HTERT RPE-1 (cell line): Measurements from ENCODE around the gene CEP41.
"Not testable (repeated sequence)": the region's sequence is repeated elsewhere in the genome, so short reads cannot be mapped to it uniquely, and the experiment has no call there.

ENCODE experiments used
- in situ Hi-C: fragments of 300-500 bp; cut with MboI; formaldehyde crosslinking; loops from 4 replicates; pipeline ENCODE4 v1.14.3; 2020; ENCODE audit warnings: low sequenced_read_pairs

CEP41 gene

DNA sequence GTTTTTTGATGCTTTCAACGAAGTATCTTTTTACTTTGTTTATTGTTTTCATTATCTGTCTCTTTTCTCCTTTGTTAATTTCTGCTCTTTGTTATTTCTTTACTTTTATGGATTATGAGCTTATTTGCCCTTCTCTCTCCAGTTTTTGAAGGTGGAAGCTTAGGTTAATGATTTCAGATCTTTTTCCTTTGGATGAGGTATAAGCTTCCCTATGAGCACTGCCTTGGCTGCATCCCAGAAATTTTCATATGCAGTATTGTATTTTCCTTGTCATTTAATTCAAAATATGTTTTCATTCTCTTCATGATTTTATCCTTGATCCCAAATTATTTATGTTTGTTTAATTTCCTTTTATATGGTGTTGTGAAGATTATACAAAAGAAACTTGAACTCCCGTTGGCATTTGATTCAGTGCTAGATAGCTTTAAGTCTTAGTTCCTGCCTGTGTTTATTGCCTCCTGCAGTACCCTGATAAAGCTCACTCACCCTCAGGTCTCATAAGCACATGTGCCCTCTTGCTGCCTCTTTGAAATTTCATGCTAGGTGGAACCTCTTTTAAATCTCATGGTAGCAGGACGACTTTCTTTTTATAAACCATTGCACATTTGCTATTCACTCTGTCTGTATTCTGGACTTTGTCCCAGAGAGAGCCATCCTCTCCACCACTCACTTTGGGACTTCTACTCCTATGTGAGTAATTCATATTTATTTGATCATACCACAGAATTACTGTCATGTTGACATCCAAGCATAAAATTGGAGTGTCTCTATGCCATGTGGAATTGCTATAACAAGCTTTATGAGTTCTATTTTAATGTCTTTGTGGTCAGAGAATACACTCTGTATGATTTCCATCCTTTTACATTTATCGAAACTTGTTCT is 23.0 kb upstream of the CEP41 start:
- in situ Hi-C loops = no loop called here

DNA sequence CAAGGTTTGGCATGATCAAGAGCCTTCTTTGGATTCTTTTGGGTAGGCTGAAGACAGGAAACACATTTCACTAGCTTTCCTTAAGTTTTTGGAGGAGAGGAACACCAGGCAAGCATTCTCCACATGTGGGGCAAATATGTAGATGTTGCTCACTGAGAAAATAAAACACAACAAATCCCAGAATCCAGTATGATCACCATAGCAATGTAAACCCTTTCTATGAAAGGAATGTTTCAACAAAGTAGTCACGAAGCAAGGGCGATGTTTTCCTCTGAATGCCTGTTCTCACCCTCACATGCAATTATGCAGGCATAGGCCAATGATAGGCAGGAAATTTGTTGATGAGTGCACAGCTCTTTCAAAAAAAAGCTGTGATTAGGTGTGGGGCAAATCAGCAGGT is 20.5 kb upstream of the CEP41 start:
- in situ Hi-C loops = no loop called here

DNA sequence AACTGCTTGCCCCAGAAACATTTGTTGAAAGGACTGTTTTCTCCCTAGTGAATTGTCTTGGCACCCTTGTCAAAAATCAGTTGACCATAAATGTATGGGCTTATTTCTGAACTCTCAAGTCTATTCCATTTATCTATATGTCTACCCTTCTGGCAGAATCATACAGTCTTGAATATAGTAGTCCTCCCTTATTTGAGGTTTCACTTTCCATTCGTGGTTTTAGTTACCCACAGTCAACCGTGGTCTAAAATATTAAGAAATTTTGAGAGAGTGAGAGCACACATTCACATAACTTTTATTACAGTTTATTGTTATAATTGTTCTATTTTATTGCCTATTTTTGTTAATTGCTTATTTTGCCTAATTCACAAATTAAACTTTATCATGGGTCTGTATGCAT is 17.4 kb upstream of the CEP41 start:
- in situ Hi-C loops = no loop called here

DNA sequence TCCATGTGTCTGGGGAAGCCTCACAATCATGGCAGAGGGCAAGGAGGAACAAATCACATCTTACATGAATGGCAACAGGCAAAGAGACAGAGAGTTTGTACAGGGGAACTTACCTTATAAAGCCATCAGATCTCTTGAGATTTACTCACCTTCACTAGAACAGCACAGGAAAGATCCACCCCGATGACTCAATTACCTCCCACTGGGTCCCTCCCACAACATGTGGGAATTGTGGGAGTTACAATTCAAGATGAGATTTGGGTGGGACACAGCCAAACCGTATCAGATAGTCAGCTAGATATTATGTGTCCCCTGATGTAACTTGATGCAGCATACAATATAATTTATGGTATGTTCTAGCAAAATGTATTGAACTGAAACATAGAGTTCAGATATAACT is 14.1 kb upstream of the CEP41 start:
- in situ Hi-C loops = no loop called here

DNA sequence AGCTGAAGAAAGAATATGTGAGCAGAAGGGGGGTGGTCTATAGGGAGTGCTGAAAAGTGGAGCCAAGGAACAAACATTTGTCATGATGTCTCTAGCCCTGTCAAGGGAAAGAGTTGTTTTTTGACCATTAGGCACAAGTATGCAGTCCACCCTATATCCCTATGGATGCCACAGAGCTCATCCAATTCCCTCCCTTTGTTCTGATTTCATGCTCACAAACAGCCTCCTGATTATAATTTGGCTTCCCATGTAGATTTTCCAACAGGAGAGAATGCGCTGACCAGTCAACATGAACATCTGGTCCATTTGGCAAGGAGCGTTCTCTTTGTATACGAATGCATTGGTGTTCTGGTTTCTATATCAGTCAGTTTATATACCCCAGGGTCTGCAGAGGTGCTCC is 12.1 kb upstream of the CEP41 start:
- in situ Hi-C loops = no loop called here

DNA sequence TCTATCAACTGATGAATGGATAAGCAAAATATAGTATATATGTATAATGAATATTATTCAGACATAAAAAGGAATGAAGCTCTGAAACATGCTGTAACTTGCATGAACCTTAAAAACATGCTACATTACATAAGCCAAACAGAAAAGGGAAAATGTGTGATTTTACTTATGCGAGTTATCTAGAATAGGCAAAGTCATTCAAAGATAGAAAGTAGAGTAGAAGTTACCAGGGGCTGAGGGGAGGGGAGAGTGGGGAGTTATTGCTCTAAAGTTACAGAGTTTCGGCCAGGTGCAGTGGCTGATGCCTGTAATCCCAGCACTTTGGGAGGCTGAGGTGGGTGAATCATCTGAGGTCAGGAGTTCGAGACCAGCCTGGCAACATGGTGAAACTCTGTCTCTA is 10.5 kb upstream of the CEP41 start:
- in situ Hi-C loops = not testable (repeated sequence)

DNA sequence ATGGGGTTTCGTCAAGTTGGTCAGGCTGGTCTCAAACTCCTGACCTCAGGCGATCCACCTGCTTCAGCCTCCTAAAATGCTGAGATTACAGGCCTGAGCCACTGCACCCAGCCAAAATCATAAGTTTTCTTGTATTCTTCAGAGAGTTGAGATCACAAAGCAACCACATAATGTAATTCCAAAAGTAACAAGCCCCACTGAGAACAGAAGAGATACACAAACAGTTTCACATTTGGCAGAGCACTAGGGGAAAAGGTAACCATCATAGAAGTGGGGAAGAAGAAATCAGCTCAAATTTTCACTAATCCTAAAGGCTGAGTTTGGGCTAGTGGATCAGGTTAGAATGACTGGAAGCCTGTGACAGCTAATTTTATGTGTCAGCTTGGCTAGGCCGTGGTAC is 5.4 kb upstream of the CEP41 start:
- in situ Hi-C loops = no loop called here

DNA sequence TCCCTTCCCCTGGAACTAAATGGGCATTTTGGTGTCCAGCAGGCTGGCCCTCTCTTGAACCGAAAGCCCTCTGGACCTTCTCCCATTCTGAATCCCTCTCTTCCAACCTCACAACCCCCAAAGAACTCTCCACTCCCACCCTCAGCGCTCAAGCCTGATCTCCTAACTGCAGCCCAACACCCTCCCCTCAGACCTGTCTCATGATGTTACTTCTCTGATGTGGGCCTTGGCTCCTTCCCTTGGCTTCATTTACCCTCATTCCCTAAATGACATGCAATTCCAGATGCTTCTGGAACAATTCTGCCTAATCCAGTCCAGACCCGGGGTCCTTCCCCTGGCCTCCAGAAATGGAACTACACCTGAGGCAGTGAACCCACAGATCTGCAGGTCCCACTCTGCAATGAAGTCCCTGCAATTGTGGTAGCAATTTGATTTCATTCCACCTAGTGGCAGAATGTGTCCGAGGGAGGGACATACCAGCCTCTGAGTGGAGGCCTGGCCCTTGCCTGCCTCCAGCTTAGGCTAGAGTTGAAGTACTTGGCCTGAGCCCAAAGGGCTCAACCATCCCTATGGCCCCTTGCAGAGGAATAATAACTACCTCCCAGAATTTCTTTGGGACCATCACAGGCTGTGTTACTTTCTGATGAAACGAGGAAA is 4.1 kb upstream of the CEP41 start:
- in situ Hi-C loops = no loop called here

DNA sequence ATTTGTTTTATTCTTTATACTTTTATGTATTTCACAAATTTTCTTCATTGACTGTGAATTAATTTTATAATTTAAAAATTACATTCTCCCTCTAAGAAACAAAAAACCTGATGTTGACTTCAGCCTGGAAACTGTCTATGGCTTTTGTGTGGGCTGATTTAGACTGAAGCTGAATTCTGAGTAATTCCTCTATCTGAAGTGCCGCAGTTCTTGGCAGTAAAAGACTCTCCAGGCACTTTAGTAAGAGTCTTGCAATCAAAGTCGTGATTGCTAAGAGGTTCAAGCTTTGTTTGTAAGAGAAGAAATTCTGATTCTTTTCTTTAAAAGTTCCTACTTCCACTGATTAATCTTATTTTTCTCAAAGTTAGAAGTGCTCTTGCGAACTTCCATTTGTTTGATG is 3.4 kb upstream of the CEP41 start:
- in situ Hi-C loops = no loop called here

DNA sequence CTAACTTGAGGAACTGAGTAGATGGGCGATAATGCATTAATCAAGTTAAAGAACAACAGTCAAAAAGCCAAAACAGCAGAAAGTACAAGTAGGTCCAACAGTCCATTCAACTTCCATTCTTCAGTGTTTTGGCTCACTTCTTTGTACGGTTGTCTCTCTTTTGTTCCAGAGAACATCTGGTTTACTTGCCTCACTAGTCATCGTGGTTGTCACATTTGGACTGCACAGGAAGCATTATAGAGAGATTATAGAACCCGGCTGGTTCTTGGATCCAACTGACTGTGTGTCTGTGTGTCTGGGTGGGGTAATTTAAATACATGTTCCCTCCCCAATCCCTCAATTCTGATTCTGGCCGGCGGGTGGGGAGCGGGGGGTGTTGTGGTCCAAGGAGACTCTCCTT is 1.8 kb upstream of the CEP41 start:
- in situ Hi-C loops = no loop called here

DNA sequence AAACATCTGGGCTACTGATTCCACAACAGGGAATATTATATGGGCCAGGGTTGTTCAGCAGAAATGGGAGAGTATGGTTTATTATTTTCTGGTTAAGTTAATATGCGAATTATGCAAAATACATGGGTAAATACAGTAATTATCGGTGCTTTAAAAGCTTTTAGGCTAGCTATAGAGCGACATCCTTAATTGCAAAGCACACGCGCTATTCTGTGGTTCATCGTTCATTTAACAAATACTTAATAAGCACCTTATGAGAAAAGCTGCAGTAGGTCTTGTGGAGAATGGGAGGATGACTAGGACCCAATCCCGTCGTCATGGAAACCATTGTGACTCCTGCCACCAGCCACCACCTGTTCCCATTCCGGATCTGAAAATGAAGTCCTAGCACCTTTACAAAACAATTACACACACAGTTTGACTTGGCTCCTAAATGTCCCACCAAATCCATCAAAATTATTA is 623 bp upstream of the CEP41 start:
- in situ Hi-C loops = no loop called here

DNA sequence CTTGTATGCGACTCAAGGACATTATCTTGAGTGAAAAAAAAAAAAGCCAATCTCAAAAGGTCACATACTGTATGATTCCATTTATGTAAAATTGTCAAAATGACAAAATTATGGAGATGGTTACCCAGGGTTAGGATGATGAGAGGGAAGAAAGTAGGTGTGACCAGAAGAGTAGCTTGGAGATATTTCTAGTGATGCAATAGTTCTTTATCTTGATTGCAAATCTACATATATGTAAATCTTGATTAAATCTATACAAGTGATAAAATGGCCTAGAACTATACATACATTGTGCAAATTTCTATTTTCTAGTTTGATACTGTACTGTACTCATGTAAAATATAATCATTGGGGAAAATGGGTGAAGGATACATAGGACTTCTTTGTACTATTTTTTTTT is 4.6 kb downstream of the CEP41 start:
- in situ Hi-C loops = no loop called here

DNA sequence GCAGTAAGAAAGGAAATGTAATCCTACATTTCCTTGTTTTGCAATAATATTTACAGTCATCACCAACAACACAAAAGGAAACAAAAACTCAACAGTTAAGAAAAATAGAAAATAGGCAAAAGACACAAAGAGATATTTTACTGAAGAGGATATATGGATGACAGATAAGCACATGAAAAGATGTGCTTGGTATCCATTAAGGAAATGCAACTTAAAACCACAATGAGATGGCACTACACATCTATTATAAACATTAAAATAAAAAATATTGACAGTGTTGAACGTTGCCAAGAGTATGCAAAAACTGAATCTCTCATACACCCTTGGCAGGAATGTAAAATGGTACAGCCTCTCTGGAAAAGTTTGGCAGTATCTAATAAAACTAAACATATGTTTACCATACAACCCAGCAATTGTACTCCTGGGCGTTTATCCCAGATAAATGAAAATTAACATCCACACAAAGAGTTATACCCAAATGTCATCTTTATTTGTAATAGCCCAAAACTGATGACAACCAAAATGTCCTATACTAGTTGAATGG is 5.4 kb downstream of the CEP41 start:
- in situ Hi-C loops = no loop called here

DNA sequence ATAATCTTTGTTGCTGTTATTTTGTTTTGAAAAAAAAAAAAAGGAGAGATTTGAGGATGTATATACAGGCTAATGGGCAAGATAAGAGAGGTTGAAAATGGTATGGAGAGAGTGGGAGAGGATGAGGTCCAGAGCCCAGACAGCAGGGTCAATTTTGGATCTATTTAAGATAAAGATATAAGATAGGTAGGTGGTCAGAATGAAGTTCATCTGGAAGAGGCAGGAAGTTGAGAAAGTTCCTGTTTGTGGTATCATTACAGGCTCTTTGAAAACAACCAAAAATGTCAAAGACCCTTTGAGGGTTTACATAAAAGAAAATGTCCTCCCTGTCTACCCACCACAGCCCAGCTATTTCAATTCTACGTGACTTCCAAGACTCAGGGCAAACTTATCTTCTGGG is 7.5 kb downstream of the CEP41 start:
- in situ Hi-C loops = no loop called here

DNA sequence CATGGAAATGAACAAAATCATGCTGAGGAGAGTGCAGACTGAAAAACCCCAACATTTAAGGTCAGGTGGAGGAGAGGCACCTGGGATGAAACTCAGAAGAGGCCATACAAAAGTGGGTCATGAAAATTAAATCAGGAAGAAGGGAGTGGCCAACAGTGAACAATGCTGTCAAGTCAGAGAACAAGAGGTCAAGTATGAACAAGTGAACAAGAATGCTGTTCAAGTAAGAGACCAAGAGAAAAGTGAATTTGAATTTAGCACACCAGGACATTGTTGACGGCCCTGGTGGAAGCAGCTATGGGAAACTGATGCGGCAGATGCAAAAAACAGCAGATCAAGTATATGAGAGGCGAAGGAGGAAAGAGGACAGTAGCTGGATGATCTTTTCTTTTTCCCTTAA is 7.9 kb downstream of the CEP41 start:
- in situ Hi-C loops = no loop called here

DNA sequence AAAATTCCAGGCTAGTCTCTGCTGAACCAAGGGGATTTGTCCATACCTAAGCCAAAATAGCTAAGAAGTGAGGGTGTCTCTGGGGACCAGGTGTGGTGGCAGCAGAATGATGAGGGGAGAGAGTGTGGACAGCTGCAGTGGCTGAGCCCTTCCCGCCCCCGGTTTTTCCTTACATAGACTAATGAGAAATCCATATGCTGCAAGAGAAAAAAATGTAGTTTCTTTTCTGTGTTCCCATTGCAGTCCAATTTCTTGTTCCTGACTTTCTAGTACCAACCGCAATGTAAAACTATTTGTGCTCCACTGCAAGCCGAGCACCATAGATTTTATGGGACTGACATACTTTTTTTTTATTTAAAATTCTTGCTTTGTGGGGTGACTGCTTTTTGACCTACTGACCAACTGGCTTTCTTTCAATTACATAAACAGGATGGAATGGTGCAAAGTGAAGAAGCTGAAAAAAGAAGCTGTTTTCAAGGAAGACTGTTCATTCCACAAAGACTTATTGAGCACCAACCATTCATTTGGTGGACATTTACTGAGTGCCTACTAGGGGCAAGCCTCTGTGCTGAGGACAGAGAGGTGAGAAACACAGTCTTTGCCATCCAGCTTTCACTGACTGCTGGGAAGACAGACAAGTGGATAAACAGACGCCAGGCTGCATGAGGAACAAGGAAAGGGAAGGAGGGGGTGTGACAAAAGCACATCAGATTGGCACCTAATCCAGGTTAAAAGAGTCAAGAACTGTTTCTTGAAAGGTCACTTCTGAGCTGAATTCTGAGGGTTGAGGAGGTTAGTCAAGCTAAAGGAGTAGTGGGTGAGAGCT is 9.8 kb downstream of the CEP41 start:
- in situ Hi-C loops = no loop called here

DNA sequence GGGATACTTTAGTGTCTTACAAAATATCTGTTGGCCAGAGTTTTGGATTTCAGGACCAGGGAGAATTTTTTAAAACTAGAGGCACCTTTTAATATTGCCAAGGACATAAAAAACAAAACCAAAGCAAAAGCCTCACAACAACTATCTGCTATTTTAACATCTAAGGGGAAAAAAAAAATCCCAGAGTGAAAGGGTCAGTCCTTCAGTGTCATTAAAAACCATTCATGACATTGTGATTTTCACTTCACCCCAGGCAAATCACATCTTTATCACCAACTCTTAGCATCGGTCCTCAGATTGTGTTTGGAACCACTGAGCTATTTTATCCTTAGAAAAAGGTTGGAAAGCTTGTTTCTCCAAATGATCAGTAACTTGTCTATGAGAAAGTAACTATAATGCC is 10.7 kb downstream of the CEP41 start:
- in situ Hi-C loops = no loop called here

DNA sequence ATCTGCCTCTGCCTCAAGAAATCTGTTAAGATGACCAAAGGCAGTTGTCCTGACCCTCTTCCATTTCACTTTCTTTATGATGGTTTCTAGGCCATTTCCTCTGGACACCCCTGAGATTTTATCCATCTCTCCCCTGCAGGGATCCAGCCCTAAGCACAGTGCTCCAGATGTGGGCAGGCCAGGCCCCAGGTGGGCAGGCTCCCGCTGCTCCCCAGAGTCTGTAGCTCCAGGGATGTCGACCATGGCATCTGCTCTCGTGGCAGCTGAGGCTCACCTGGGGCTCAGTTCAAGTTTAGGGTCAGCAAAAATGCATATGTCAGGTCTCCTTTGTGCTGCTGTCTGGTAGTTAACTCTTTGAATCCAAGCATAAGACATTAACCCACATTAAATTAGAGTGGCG is 11.8 kb downstream of the CEP41 start:
- in situ Hi-C loops = no loop called here

DNA sequence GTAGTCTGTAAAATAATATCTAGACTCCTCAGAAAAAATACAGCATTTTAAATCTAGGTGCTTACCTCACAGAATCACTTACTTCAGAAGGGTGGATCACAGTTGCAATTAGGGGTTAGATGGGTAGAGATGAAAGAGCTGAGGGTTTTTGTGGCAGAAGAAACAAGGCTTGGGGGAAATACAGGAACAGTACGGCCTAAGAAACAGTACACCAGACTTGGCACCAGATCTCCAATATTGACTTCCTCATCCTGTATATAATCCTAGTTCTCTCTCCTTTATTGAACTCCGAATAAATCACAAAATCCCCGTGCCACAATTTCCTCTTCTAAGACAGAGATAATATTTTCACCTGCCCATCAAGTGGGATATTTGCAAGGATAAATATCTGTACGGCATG is 14.3 kb downstream of the CEP41 start:
- in situ Hi-C loops = no loop called here

DNA sequence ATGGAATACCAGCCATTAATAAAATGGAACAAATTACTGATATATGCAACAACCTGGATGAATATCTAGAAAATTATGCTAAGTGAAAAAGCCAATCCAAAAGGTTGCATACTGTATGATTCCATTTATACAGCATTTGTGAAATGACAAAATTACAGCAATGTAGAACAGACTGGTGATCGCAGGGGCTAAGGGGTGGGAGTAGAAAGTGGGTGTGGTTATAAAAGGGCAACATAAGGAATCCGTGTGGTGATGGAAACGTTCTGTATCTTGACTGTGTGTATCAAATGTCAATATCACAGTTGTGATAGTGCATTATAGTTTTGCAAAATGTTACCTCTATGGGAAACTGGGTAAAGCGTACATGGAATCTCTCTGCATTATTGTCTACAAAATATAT is 15.0 kb downstream of the CEP41 start:
- in situ Hi-C loops = no loop called here

DNA sequence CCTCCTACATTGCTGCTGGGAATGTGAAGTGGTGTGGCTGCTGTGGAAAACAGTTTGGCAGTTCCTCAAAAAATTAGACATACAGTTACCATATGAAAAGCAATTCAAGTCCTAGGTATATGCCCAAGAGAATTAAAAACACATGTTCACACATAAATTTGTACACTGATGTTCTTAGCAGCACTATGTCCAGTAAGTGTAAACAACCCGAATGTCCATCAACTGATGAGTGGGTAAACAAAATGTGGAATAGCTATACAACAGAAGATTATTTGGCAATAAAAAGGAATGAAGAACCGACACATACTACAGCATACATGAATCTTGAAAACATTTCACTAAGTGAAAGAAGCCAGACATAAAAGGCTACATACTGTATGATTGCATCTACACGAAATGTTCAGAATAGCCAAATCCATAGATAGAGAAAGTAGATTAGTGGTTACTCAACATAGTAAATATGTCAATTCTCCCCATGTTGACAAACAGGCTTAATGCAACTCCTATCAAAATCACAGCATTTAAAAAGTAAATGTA is 17.2 kb downstream of the CEP41 start:
- in situ Hi-C loops = no loop called here
